Activated CD4-positive, CD25-positive, alpha-beta regulatory T cell treated with anti-CD3 and anti-CD28 coated beads, Interleukin-2, amount 50 U/mL, for 16 hours (primary cell): Measurements from ENCODE around the gene XNDC1N.
A peak's percentile ranks its signal among the peaks of the same experiment; 100 is the strongest.

Experiments used
- DNase-seq: peaks from one replicate; pipeline ENCODE4 v3.0.0-alpha.2; 2020; ENCODE audit warnings: low read depth, low spot score

Gene XNDC1N, protein sequence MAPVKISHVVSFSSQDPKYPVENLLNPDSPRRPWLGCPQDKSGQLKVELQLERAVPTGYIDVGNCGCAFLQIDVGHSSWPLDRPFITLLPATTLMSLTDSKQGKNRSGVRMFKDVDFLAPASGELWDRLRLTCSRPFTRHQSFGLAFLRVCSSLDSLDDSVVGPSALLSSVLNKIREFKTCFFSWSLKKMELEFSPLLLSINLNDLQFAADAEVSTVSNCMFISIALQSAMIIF

DNA sequence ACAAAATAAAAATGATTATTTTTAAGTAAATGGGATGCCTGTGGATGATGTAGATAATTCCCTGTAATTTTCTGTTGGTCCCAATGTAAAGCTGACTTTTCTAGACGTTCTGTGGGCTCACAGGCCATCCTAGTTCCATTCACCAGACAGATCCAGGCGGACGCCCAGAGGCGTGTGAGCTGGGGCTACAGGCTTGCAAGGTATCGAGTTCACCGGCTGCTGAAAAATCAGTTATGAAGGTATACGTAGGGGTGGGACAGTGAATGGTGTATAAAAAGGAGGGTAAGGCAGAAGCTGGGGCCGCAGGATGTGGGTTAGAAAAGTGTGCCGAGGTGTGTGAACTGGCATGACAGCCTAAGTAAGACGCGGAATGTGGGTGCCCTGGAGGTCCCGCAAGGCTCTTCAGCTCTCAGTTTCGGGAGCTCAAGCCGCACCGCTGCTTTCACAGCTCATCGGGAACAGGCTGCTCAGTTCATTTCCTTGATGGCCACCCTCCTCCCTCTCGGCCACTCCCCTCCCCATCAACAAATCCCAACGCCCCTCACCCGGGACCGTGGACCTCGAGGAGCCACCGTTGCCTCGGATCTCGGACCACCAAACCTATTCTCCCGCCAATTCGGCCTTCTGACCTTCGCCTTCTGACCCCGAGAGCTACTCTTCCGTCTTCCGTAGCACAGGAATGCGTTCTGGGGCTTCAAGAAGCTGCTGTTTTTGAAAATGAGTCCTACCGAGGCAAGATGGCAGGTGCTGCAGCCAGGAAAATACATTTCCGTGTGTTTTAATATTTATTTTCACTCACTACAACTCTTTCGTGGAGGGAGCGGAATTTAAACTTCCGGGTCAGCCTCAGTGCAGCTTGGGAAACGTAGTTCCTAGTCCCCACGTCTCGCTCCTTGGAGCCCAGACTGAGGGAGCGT lies at the start of gene XNDC1N:
XNDC1N (minus strand) TSS at position 775 of the 917 bp plus-strand sequence. CDS start 5,241 bp downstream, outside the sequence.
- peak; percentile 70 for DNase-seq

DNA sequence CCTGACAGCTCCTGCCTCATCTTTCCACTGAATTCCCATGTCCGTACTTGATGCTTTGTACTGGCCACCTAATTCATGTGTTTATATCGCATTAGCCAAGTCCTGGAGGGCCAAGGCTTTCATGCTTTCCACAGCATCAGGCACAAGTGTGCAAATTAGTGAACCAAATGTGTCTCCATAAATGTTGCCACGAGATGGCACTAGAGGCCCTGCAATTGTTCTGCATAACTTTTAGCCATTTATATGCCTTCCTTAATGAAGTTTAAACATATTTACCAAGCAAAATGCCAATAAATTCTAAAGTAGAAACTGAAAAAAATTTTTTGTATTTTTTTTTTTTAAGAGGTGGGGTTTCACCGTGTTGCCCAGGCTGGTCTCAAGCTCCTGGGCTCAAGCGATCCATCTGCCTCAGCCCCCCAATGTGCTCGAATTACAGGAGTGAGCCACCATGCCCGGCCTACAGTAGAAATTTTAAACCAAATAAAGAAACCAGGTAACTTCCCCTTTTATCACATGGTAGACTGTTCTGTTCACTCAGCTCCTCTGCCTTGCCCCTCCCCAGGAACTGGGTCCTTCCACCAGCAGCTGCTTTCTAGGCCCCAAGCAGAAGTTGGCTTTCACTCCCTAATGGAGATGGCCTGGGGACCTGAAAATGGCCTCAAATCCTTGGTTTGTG lies 49.5 kb upstream of the XNDC1N start:
- peak; percentile 21 for DNase-seq

DNA sequence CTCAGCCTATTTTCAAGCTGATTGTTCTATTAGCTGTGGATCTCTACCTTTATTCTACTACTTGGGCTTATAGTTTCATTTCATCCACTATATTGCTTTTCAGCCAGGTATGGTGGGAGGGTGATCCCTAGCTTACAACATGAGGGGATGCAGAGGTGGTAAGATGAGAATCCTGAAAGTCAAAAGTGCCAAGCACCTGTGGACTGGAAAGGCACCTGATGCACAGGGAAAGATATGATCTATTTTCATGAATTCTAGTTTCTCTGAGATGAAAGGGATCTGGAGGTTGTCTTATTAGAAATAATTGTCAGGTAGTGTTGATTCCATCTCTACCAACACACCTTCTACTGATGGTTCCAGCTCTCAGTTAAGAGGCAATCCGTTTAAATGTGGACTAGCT lies 48.7 kb upstream of the XNDC1N start:
- DNase-seq = no peak

DNA sequence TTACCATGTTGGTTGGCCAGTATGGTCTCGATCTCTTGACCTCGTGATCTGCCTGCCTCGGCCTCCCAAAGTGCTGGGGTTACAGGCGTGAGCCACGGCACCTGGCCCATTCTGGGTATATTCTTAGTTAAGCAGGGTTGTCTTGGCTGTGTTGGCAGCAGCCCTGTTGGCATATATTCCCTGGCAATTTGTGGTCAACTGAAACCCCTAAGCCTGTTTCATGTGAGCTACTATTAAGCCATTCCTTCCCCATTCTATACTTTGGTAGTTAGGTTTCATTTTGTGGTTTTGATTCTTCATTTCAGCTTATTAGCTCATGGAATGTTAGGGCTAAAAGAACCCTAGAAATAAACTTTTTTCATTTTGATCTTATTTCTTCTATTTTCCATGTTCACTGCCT lies 48.2 kb upstream of the XNDC1N start:
- no peak for DNase-seq

DNA sequence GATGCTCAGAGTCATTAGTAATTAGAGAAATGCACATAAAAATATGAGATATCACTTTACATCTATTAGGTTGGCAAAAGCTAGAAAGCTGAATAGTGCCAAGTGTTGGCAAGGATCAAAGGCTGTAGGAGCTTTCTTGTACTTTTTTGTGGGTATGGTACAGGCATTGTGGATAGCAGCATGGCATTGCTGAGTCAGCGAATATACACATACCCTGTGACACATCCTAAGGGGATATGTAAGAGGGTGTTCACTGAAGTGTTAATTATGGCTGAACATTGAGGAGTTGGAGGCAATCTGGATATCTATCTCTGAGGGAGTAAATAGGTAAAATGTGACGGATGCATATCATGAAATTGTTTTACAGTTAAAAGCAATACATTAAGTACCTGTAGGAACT lies 43.3 kb upstream of the XNDC1N start:
- no peak for DNase-seq

DNA sequence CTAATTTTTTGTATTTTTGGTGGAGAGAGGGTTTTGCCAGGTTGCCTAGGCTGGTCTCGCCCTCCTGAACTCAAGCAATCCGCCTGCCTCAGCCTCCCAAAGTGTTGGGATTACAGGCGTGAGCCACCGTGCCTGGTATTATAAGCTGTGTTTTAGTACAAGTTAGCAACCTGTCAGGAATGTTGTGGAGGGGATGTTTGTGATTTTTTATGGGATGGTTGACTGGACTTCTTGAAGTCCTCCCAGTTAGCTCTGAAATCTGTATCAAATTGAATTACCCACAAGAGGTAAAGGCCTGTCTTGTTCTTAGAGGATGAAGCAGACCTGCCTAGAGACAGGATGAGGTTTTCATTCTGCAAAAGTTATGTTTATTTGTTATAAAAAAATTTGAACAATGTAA lies 36.2 kb upstream of the XNDC1N start:
- no peak for DNase-seq

DNA sequence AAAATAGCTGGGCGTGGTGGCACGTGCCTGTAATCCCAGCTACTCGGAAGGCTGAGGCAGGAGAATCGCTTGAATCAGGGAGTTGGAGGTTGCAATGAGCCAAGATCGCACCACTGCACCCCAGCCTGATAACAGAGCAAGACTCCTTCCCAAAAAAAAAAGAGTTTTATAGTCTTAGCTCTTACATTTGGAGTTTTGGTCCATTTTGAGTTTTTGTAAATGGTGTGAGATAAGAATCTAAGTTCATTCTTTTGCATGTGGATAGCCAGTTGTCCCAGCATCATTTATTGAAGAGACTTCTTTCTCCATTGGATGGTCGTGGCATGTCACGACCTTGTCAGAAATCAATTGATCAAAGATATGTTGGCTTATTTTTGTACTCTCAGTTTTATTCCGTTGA lies 35.1 kb upstream of the XNDC1N start:
- no peak for DNase-seq

DNA sequence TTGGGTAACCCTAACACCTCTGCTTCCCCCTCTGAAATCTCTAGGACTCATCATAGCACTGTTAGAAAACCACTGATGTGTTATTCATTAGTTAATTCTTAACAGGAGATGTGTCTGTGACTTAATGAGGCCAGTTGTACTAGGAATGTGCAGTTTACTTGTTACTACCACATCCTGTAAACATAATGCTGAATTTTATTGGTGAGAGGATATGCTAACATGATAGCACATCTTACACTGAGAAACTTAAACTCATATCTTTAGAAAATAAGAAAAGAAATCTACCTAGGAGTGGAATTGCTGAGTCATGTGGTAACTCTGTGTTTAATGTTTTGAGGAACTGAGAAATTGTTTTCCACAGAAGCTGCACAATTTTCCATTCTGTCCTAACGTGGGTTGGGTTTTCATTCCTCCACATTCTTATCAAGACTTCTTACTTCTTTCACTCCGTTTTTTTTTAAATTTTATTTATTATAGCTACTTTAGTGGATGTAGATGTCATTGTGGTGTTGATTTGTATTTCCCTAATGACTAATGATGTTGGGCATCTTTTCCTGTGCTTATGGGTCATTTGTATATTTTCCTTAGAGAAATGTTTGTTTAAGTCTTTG lies 34.1 kb upstream of the XNDC1N start:
- no peak for DNase-seq

DNA sequence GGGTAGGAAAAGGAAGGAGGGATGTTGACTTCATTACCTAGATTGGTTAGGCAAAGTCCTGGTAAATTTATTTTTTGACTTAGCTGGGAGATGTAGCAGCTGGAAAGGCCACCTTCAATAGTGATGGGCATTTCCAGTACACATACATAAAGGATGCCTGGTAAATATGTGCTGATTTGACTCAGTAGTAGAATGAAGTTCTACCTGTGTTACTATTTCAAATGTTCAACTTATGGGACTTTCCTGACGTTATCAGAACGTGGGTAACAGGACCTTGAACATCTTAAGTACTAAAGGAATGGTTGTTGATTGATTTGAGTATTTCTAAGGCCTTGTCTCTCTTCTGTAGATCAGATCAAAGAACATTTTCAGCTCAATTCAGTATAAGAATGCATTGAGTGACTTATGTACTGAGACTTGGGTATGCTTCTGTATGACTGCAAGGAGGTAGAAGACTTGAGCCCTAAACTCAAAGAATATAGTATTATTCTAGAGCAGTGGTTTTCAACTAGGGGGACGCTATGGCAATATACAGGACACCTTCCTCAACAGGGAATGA lies 27.6 kb upstream of the XNDC1N start:
- DNase-seq = no peak

DNA sequence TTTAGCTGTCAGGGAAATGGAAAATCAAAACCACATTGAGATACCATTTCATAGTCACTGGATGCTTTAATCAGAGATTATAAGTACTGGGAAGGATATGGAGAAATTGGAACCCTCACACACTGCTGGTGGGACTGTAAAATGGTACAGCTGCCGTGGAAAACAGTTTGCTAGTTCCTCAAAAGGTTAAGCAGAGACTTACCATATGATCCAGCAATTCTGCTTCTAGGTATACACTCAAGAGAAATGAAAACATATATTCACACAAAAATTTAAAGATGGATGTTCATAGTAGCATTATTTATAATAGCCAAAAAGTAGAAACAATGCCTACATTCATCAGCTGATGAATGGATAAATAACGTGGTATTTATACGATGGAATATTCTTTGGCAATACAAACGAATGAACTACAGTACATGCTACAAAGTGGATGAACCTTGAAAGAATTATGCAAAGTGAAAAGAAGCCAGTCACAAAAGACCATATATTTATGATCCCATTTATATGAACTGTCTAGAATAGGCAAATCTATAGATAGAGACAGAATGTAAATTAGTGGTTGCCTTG lies 23.4 kb upstream of the XNDC1N start:
- no peak for DNase-seq

DNA sequence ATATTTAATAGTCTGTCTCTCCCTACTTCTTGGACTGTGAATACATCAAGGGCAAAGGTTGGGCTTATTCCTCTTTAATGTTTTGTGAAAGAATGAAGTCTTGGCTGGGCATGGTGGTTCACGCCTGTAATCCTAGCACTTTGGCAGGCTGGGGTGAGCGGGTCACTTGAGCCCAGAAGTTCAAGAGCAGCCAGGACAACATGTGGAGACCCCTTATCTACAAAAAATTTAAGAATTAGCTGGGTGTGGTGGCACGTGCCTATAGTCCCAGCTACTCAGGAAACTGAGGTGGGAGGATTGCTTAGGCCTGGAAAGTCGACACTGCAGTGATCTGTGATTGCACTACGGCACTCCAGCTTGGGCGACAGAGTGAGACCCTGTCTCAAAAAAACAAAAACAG lies 20.6 kb upstream of the XNDC1N start:
- DNase-seq = no peak

DNA sequence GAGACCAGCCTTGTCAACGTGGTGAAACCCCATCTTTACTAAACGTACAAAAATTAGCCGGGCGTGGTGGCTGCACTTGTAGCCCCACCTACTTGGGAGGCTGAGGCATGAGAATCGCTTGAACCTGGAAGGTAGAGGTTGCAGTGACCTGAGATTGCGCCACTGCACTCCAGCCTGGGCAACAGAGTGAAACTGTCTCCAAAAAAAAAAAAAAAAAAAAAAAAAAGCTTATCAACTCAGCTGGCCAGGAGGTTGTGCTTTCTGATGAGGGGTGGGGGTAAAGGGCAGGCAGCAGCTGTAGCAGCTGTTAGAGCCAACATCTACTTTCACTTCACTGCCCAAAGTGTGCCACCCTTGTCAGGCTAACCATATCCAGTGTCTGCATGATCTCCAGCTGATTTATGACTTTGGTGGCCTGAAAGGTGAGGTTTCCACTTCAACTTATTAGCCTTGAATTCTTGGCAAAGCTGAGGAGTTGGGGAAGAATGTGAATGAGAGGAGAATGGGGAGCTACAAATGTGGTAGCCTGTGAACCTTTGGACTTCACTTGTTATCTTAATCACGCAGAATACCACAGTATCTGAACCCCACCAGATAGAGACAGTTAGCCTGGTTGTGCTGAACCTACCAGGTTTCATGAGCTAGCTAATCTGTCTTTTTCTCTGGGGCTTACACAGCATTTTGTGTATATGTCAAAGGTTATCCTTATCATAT lies 20.1 kb upstream of the XNDC1N start:
- no peak for DNase-seq

DNA sequence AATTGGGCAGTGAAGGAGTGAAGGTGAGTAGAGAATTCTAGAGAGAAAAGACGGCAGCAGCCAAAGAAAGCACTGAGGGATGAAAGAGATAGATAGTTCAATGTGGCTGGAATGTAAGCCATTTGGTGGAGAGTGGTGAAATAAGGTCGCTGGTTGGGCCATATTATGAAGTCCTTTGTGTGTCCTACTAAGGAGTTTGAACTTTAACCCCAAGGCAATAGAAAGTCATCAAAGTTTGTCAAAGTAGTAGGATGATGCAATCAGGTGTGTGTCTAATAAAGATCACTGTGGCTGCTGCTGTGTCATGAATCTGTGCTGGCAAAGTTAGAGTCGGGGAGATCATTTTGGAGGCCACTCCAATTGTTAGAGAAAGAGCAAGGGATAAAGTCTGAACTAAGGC lies 19.1 kb upstream of the XNDC1N start:
- DNase-seq = no peak

DNA sequence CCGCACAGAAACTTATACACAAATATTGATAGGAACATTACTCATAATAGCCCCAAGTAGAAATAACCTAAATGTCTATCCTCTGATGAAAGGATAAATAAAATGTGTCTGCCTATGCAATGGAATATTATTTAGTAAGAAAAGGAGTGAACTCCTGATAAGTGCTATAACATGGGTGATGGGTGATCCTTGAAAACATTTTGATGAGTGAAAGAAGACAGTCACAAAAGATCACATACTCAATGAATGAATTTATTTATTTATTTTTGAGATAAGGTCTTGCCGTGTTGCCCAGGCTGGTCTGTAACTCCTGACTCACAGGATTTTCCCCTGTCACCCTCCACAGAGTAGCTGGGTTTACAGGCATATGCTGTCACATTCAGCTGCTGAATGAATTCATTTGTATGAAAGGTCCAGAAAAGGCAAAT lies 17.8 kb upstream of the XNDC1N start:
- no peak for DNase-seq

DNA sequence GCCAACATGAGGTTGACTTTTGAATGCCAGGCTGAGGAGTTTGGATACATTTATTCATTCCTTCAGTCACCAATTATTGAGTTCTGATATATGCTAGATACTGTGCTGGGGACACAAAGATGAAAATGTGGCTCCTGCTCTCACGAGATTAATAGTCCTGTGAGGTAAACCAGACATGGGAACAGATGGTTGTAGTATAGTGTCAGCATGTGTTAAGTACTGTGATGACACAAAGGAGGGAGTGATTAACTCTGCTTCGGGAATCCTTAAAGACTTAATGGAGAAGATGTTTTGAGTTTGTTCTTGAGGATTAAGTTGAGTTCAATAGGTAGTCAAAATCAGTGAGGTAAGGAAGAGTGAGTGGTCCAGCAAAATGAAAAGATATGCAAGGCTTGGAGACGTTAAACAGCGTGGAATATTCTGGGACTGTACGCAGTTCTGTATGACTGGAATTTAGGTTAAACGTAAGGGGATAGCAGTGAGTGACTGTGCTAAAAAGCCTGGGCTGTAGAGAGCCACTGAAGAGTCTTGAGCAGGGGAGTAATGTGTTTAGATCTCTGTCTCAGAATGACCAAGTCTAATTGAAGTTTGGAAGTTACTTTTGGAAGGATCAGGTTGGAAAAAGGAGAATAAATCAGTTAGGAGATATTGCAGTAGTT lies 12.3 kb upstream of the XNDC1N start:
- no peak for DNase-seq

DNA sequence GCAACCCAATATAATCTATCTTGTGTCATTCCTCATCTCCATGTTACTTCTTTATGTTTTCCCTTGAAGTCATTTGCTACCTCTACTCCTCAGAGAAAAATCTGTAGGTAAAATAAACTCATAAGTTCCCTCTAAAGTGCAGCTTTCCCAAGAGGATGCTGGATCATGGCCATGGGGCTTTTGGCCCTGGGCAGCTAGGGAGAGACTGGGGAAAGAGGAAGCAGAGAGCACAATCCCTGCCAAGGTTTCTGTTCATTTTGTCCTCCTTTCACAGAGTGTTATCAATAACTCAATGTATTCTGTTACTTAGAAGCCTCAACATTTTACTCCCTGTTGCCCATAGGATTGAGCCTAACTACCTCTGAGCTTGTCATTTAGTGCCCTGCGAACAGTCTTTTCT lies 9.4 kb upstream of the XNDC1N start:
- no peak for DNase-seq

DNA sequence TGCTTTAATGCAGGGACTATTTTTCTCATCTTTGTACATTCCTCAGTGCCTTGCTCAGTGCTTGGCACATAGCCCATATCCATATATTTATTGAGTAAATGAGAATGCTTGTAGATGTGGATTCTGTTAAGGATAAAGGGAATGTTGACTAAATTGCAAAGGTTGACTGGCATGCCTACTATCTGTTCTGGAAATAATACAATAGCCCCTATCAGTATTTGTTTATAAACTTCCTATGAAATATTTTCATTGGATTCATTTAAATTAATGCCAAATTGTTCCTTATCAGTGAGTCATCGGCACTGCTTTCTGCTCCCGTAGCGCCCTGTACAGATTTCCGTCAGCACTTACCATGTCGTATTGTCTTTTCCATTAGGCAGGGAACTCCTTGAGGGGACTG lies 8.4 kb upstream of the XNDC1N start:
- no peak for DNase-seq

DNA sequence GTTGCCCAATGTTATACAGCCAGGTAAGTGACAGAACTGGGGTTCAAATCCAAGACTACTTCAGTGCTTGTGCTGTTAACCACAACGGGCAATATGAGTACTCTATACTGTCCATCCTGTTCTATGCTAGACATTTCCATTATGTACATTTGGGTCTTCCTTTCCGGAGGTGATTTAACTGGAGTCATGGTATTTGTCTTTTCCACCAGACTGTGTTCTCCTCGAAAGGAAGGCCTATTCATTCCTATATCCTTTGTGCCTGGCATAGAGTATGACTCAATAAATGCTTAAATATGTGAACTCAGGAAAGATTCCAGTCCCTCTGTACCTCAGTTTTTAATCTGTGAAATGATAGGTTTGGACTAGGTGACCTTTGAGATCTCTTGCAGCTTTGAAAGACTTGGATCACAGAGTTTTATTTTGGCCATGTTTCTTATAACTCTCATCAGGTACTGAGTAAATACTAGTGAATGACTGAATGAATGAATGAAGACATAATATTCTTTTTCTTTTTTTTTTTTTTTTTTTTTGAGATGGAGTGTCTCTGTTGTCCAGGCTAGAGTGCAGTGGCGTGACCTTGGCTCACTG lies 7.0 kb upstream of the XNDC1N start:
- DNase-seq = no peak

DNA sequence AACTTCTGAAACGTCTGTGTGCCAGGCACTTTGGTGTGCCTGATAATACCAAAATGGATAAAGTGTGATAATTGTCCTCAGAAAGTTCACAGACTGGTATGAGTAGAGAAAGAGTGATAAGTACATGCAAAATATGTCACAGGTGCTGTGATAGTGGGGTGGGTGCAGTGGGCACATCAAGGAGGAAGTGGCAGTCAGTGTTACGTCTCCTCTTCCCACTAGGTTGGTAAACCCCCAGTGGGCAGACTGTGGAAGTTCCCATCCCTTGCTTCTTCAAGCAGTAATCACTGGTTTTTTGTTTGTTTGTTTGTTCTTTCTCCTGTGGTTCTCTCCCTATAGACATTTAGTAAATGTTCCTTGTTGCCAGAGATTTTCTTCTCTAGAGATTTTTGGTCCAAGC lies 5.8 kb upstream of the XNDC1N start:
- DNase-seq = no peak
